HepG2 (cell line): ENCODE measurements around the gene ARHGEF12.

Source experiments
- KDM1A ChIP-seq: IDR thresholded peaks from 2 replicates; pipeline ENCODE4 v1.6.1; 2016; ENCODE audit warnings: missing compliant biosample characterization
- TEAD3 ChIP-seq: optimal IDR thresholded peaks from 2 replicates; pipeline ENCODE3; 2016; ENCODE audit warnings: borderline replicate concordance
- TF ChIP-seq, protein P1 (sequence below): sonication (generic); formaldehyde crosslinking; IDR thresholded peaks from 2 replicates; pipeline ENCODE4 v1.5.0; 2020; ENCODE audit warnings: mild to moderate bottlenecking, missing genetic modification reagents, moderate library complexity

DNA sequence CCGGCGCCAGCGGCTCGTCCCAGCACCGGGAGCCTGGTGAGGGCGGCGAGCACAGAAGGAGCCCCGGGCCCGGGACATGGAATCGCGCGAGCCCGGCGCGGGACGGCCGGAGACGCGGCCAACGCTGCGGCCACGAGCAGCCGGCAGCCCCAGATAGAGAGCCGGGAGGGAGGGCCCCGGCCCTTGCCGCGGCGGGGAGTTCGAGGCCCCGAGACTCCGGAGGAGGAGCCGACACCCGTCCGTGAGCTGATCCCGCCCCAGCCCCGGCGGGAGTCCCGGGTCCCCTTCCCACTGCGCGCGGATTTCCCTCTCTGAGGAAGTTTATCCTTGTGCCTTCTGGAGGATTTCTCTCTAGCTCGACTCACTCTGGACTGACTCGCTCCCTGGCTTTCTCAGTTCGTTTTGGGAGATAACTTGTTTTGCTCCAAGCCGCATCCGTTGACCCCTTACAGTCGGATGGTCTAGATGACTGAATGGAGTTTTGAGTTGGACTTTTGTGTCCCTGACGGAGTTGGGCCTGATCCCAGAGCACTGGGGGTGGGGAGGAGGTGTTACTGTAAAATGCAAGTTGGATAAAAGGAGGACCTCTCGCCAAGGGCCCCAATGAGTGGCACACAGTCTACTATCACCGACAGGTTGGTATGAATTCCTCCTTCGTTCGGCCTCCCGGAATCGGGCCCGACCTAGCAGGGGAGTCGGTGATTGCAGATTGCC lies 585 bp downstream of the ARHGEF12 start:
- TF ChIP-seq KDM1A (no peak), TEAD3 (CRISPR knock-in tag) (no peak)
- TF ChIP-seq, protein P1, sequence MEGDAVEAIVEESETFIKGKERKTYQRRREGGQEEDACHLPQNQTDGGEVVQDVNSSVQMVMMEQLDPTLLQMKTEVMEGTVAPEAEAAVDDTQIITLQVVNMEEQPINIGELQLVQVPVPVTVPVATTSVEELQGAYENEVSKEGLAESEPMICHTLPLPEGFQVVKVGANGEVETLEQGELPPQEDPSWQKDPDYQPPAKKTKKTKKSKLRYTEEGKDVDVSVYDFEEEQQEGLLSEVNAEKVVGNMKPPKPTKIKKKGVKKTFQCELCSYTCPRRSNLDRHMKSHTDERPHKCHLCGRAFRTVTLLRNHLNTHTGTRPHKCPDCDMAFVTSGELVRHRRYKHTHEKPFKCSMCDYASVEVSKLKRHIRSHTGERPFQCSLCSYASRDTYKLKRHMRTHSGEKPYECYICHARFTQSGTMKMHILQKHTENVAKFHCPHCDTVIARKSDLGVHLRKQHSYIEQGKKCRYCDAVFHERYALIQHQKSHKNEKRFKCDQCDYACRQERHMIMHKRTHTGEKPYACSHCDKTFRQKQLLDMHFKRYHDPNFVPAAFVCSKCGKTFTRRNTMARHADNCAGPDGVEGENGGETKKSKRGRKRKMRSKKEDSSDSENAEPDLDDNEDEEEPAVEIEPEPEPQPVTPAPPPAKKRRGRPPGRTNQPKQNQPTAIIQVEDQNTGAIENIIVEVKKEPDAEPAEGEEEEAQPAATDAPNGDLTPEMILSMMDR (CRISPR knock-in tag), result no peak
